Hematopoietic multipotent progenitor cell treated with erythropoietin and hydrocortisone succinate and interleukin-3 and kit ligand, for 17 days (in vitro differentiated cells): ENCODE results near the gene SLC8A1.

ENCODE experiments used
- DNase-seq: peaks from one replicate; pipeline ENCODE4 v3.0.0-alpha.2; 2015; ENCODE audit warnings: low spot score

Gene SLC8A1

DNA sequence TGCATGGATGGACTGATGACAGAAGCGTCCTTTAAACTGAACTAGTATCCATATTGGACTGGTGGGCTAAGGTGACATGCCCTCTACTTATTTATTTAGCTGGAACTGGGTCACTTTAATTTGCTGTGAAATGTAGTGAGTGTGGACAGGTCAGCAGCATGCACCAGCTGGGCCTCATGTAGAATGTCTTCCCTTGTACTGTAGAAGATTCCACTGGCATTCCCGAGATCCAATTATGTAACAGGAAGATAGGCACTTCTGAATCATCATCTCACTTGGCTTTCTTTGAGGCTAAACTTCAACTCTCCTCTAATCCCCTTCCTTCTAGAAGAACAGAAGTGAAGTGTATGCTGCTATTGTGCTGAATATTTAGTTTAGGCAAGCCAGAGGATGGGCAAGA, 296.2 kb downstream of the SLC8A1 start:
- DNase-seq, result no peak

DNA sequence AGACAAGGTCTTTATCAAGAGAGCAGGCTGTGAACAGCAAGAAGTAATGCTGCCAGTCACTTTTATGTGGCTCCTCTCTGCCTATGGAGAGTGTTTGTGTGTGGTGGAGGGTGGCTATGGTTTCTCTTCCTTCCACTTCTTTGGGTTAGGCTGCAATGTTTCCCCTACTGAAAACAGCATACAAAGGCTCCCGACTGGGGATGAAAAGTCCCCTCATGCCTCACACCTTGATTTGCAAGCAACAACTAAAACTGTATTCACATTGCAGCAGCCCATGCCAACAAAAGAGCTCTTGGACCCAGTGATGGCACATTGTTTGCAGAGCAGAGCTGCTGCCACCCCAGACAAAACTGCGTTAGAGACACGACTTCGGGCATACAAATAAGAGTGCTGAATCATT, 301.6 kb downstream of the SLC8A1 start:
- DNase-seq, result no peak

DNA sequence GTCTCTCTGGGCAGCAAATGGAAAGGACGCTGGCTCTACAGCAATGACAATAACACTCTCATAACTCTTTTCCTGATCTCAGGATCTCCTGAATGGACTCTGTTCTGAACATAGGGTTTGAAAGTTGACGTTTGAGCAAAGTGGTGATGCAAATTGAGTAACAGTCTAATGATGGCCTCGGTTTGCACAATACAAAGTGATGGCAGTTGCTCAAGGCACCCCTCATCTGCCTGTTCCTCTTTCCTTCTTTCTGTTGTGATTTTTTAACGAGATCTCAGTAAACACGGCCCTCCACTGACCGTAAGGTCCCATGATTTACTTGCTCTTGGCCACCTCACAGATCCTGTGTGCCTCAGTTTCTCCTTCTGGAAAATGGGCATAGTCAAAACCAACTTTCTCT, 303.6 kb downstream of the SLC8A1 start:
- DNase-seq, result no peak

DNA sequence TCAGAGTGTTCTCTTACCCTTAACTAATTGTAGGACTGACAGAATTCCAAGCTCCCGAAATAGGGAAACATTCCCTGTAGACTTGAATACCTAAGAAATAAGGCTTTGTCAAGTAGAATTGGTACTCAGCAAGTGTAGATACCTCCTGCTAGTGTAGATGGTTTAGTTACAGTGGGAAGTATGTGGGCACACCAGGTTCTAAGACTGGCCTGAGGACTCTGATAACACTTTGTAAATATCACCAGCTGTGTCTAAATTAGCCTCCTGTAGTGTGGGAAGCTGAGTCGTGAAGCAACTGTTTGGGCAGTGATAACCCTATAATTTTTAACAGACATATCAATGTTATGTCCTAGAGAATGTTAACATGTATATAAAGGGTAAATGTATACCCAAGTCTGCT, 304.5 kb downstream of the SLC8A1 start:
- DNase-seq, result no peak

DNA sequence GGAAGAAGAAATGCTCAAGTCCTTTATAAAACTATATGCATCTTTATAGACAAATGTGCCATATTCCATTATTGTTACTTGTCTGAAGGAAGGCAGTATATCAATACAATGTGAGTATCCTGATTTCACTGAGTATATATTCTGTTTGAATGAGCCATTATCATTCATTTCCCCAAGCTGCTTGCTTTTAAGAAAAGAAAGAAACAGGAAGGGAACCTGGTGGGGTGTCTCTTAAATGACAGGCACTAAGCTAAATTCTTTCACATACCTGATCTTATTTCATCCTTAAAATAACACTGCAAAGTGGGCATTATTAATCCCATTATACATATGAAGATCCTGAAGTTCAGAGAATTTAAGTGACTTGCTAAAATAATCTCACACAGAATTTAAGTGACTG, 307.9 kb downstream of the SLC8A1 start:
- DNase-seq, result no peak

DNA sequence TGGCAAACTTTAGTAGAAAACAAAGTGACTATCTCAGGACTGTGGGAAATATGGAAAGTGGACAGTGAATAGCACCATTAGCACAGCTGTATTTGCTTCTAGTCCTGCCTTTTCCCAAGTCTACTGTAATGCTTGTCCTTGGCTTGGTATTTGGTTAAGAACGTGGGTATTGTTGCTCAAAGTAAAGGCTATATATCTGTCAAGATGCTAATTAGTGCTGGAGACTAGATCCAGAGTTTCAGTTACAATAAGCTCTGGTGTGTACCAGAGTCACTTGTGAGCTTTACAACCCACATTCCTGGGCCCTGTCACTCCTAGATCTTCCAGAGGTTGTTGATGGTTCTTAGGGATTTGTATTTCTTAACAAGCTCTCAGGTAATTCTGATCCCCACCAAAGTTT, 313.6 kb downstream of the SLC8A1 start:
- DNase-seq, result no peak

DNA sequence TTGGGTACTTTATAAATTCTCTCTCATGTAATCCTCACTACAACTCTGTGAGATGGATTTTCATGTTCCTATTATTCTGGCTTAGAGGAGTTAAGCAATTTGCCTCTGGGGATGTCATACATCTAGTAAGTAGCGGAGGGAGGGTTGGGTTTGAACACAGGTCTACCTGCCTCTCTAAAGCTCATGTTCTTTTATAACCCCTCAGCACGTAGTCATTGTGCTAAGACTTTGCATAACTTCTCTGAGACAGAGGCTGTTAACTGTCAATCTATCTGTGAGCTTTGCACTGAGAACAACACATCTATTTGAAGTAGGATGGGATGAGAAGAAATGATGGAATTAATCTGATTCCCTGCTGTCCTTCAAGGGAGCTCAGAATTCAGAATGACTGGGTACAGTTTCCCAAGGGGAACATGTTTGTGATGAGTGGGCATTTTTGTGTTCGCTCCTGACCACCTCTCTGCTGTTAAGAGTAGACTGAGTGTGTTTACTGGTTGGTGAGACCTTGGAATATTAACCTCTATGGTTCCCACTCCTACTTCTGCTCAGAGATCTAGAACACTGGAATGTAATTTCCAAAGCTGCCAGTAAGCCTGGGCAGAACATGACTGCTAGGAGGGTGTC, 320.7 kb downstream of the SLC8A1 start:
- DNase-seq, result no peak

DNA sequence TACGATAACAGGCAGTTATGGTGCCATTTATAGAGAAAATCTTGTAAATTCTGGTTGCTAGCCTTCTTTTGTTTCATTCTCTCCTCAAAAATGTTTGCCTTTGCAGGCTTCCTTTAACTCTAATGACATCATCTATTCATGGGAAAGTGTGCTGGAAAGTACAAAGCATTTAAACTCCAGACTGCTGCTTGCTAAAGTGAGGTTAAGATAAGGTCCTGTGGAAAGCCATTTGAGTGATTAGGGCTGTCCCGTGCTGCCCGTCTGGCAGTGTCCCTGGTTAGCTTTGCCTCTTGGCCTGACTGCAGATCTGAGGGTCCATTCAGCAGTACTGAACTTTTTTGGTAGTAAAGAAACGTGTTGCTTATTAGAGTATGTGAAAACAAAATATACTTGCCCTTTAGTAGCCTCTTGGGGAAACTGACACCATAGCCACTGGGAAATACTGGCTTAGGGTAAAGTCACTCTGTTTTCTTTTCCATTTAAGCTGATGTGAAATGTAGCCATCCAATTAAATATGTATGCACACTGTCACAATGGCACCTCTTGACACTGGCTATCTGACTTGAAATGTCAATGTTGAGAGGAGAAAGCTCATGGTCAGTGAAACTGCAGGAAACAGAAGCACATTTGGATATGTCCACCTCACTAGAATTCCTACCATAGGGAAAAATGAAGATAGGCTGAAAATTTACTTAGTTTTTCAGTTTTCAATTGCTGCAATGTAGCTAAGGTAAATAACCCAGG, 321.5 kb downstream of the SLC8A1 start:
- DNase-seq, result no peak

DNA sequence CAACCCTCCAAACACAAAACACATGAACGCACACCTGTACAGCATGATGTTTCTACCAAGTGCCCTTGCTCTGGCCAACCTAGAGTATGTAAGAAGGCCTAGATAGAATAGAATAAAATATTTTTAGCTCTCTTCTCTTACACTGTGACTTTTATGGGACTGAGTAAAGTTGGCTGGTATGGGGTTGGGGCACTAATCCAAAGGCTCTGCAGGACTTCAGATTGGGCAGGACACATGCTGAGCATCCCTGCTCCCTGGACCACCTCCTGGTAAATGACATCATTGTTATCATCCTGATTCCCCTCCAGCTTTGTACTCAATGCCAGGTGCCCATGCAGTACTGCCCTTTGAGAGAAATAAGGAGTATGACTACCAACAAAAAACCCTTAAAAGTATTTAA, 322.2 kb downstream of the SLC8A1 start:
- DNase-seq, result no peak

DNA sequence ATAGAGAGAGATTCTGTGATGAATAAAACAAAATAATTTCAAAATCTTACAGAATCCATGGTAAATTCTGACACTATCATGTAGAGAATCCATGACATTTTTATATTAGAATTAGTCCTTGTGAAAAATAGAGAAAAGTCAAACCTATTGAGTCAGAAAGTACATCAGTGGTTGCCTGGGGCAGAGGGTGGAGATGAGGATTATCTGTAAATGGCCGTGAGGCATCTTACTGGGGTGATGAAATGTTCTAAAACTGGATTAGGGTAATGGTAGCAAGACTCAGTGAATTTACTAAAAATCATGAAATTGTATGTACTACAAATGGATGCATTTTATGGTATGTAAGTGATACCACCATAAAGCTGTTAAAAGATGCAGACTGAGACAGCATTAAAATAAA, 323.1 kb downstream of the SLC8A1 start:
- no peak for DNase-seq

DNA sequence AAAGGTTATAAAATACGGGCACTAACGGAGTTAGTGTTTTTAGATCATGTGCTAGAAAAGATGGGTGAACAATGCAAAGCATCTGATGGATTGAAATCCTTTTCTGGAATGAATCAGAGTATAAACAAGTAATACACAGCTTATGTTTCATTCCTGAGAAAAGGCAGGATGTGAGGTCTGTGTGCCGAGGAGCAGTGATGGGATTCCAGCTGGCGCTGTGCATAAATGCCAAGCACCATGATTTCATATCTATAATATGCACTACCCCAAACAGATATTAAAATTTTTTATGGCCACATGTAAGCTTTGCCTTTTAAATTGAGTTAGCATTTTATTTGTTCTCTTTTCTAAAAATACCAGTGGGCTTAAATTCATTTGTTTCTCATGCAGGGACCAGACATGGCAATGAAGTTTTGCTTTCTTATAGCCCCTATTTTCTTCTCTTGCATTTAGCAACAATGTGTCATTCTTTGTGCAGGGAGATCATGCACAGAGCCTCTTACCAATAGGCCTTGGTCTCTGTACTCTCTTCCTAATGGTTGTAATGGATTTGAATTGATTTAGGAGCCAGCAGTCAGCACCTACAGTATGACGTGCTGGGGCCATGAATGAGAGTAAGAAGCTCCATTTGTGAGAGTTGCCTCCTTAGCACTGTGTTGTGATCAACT, 323.9 kb downstream of the SLC8A1 start:
- no peak for DNase-seq

DNA sequence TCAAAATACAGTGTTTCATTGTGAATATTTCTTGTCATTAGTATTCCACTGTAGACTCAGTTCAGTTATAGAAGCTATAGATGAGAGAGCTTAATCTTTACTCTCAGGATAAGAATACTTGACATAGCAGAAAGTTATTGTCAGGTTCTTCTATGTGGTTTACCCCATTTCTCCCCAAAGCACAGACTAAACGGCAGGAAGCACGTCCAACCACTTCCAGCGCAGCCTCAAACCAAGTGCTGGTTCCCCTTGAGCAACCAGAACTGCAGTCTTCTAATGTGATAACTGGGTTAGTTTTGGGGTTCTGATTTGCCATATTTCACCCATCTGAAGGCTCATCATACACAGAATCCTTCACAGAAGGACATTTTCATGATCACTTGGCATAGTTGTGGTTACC, 324.7 kb downstream of the SLC8A1 start:
- DNase-seq, result no peak

DNA sequence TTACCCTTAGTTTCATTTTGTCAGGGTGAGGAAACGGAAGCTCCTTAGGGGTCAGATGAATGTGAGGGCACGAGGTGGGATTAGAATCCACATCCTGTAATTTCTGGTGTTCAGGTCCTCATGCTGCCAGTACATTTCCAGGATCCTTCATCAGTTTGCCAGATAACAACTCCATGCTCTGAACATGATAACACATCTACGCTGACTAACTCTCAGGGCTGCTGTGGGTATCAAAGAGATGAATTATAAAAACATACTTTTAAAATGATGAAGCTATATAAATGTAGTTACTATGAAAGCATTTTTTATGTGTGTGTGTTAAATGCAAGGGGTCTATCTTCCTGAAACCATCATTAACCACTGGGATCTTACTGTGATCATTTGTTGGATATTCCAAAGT, 325.9 kb downstream of the SLC8A1 start:
- no peak for DNase-seq

DNA sequence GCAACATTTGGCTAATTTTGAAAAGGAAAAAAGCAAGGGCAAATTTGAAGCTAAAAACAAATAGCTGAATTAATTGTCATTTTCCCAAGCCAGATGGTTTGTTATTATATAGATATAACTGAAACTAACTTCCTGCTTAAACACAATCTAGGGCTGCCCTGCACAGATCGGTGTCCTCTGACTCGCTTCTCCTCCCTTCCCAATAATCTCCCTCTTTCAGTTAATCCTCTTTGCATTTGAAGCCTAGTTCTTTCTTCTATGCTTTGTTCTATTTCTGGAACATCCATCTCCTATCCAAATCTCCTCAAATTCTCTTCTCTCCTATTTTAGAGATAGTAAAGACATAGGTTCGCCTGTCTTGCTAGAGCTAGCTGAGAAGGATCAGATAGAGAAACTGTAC, 328.1 kb downstream of the SLC8A1 start:
- DNase-seq, result no peak

DNA sequence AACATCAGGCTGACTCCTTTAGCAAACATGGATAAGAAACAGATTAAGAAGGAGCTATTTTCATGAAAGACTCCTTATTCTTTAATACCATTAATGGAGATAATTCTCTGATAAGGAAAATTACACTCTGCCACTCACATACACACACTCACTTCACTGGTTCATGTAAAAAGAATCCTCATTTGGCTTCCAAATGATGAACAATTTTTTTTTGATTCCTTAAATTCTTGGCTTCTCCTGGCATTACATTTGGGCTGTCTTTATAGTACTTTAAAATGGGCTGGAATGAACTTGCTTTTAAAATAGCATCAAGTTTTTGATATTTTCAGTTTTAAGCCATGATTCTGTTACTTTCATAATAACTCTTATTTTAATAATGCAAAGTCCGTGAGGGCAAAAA, 328.6 kb downstream of the SLC8A1 start:
- DNase-seq, result no peak

DNA sequence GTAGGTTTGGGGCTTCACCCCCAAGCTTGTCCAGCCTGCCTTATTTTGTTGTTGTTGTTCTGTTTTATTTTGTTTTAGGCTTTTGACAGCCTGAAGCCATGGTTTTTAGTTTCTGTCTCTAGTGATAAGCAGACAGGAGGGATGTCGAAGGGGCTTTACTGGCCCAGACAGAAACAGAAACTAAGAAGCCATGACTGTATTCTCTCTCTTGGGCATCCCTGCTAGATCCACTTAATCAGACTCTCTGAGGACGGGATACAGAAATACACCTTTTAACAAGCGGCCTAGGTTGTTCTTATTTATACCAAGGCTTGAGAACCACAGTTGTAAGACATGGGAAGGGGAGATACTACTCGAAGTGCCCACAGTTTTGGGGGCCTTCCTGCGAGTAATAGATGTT, 330.9 kb downstream of the SLC8A1 start:
- DNase-seq, result no peak

DNA sequence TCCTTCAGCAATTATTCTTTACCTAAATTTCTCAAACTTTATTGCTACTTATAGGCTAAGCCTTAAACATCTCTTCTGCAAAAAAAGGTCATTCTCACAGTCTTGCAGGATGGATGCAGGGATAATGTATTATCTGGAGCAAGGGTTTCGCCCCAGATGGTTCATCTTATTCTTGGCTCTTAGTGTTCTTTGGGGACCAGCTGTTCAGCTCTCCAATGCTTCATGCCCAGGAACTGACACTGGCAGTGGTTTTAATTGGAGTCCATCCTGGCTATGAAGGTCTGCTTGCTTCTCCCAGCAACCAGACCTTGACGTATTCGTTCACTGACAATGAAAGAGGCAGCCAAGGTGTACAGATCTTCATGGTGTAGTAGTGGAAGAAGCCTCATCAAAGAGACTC, 331.9 kb downstream of the SLC8A1 start:
- no peak for DNase-seq

DNA sequence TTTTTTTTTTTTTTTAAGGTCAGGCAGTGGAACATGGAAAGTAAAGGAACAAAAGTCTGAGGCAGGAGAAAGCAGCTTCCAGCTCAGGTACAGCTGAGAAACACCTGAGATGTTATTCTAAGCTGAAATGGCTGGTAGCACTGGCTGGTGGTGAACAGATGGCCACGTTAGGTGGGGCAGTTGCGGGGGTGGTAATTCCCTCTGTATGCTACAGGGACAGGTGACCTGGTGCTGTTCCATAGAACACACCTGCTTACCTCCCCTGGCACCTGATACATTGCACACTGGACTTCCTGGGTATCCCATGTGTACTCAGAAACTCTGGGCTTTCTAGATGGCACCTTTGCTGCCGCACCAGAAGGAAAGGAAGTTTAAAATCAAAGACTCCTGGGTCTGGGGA, 333.3 kb downstream of the SLC8A1 start:
- no peak for DNase-seq

DNA sequence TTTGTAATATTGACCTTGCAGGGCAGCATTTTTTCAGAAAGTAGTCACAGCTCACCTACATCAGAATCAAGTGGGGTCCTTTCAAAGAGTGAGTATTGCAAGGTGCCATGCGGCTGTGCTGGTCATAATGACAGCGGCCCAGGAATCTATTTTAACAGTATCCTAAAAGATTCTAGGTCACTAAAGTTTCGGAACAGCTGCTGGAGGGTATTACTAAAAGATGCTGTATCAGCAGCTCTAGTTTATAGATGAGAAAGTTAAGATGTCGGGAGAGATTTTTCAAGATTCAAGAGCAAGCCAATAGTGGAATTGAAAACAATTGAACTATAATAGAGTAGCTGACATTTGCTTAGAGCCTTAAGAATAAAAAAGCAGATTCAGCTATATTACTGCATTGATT, 336.0 kb downstream of the SLC8A1 start:
- no peak for DNase-seq

DNA sequence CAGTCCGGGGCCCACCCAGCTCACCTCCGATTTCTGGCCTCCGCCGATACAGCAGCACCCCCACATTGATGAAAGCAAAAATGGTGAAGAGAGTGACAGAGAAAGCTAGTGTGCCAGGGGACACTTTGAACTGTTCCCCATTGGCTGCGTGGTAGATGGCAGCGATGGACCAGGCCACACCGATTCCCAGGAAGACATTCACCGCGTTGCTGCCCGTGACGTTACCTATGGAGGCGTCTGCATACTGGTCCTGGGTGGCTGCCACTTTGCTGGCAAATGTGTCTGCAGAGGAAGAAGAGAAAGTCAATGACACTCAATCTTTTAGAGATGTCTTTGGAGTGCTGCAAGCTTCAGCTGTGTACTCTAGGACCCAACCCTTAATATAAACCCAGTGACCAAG, 336.5 kb downstream of the SLC8A1 start:
- no peak for DNase-seq

DNA sequence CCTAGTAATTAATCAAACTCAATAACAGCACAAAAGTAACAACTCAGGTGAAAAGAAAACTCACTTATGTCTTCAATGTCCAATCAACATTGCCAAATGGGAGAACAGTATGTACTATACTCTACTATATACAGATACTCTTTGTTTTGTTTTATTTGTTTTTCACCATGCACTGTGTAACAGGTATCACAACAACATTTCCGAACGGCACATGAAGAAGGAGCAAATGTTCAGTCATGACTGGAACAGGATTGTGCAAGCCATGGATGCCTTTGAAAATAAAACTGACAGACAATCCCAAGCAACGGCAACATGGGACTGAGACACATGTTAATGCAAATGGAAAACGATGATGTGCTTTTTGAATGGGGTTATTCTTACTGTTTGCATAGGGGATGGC, 337.9 kb downstream of the SLC8A1 start:
- no peak for DNase-seq

DNA sequence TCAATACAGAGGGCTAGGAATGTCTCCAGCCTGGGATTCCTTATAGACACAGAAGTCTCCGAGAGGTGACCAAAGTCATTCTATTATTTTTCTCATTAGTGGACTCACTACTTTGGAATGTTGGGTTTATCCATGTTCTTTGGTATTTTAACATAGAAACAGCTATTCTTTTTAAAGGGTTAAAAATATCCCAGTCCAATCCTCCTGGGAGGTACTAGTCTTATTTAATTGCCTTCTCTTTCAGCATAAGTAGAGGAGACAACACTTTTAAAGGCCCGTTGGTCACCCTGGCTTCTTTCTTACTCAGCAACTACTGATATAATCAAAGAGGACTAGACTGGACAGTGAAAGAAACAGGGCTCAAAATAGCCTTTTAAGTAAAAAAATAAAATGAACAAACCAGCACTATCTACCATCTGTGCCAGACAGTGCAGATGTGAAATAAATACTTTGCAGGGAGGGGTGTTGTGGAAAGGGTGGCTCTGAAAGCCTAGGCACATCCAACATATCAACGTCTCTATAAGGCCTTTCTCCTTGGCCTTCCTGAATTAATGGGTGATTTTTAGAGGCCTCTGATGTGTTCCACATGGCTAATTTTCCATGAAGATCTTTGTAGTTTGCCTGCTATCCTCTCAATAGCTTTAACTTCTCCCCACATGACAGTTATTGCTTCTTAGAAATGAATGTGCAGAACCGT, 338.5 kb downstream of the SLC8A1 start:
- DNase-seq, result no peak

DNA sequence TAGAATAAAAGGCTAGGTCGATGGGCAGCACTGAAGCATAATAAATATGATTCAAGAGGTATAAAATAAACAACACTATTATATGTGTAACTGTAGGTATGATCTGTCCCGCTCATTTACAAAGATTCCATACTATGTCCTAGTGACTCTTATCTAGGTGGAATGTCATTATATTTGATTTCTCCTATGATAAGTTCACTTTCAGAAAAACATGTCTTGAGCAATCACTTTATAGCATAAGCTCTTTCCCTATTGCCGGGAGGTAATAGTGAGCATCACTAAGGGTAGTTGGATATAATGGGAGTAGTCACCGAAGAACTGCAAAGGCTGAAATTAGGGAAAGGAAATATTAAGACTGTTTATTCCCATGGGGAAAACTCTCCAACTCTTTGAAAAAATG, 342.5 kb downstream of the SLC8A1 start:
- no peak for DNase-seq
